Measurements from ENCODE around the gene GP1BB.

- TF ChIP-seq, protein P1, sequence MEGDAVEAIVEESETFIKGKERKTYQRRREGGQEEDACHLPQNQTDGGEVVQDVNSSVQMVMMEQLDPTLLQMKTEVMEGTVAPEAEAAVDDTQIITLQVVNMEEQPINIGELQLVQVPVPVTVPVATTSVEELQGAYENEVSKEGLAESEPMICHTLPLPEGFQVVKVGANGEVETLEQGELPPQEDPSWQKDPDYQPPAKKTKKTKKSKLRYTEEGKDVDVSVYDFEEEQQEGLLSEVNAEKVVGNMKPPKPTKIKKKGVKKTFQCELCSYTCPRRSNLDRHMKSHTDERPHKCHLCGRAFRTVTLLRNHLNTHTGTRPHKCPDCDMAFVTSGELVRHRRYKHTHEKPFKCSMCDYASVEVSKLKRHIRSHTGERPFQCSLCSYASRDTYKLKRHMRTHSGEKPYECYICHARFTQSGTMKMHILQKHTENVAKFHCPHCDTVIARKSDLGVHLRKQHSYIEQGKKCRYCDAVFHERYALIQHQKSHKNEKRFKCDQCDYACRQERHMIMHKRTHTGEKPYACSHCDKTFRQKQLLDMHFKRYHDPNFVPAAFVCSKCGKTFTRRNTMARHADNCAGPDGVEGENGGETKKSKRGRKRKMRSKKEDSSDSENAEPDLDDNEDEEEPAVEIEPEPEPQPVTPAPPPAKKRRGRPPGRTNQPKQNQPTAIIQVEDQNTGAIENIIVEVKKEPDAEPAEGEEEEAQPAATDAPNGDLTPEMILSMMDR (conservative IDR thresholded peaks at IDR 0.05; ENCODE audit: low read depth, low read length): no peak
- TF ChIP-seq POLR2A (IDR thresholded peaks at IDR 0.05; ENCODE audit: low read depth, low read length) (no peak), SMC3 (IDR thresholded peaks at IDR 0.05; ENCODE audit: low read depth, low read length) (no peak), RAD21 (IDR thresholded peaks at IDR 0.05; ENCODE audit: low read length) (no peak), FOS (IDR thresholded peaks at IDR 0.05; ENCODE audit: low read depth, low read length) (no peak), CEBPB (IDR thresholded peaks at IDR 0.05; ENCODE audit: low read depth, low read length) (no peak), ELK1 (IDR thresholded peaks at IDR 0.05; ENCODE audit: borderline replicate concordance, low read depth, low read length) (no peak), RFX5 (IDR thresholded peaks at IDR 0.05; ENCODE audit: low read depth, low read length) (no peak), BHLHE40 (IDR thresholded peaks at IDR 0.05; ENCODE audit: low read depth, low read length) (no peak), RCOR1 (IDR thresholded peaks at IDR 0.05; ENCODE audit: insufficient replicate concordance, low read length) (no peak)
Observed at GRCh38 chr22:19713650-19714311, 9.6 kb upstream of the GP1BB start.

Data from IMR-90 (cell line).